ENCODE data around the gene DNAJC6. TPM values are rescaled to one million over a fixed set of nuclear protein-coding genes. Genes with fewer than 3 reads are reported as not detected.

The DNAJC6 gene
- total and polyA plus RNA-seq, 2 of the 13 experiments (the other 11 are each of a cell fraction or from before 2014, with no cell fraction given), result 1.0 to 1.6 TPM

- Histone ChIP-seq H3K9me3 (ENCODE audit: low read length) (no peaks in the 10 kb centered on the region), H3K4me1 (ENCODE audit: insufficient read depth, low read length) (no peaks in the 10 kb centered on the region), H3K27ac (ENCODE audit: extremely low read length, insufficient read depth, low read length) (no peak overlapping the region), H3K79me2 (ENCODE audit: insufficient read depth, low read length) (no peaks in the 10 kb centered on the region), H3K36me3 (replicated peaks in 1 of 2; ENCODE audit: control insufficient read depth in 1 of 2, insufficient read depth in 2 of 2, low read length in 2 of 2) (peaks cover 8 to 22% of the 10 kb centered on the region in 2 experiments), H3K9ac (ENCODE audit: insufficient read depth, low read depth, low read length) (no peak overlapping the region), H3K4me3 (replicated peaks in 1 of 3; ENCODE audit: insufficient read depth in 1 of 3, low read depth in 2 of 3, low read length in 3 of 3) (no peak overlapping the region), H2AFZ (ENCODE audit: low read length) (no peak overlapping the region), H3K27me3 (ENCODE audit: control insufficient read depth in 1 of 2, insufficient read depth in 2 of 2, low read length in 2 of 2) (no peaks in the 10 kb centered on the region), H3K4me2 (ENCODE audit: low read depth, low read length) (no peak overlapping the region), H4K20me1 (ENCODE audit: insufficient read depth, low read length) (no peaks in the 10 kb centered on the region)
- intact Hi-C loops (cut with micrococcal nuclease; ENCODE audit: unreplicated experiment) (no loop called here), in situ Hi-C loops (cut with HindIII; ENCODE audit: extremely low pct_ligation_motif_present, low pct_unique_long_range_greater_than_20kb) (loop anchor here (25.0 kb wide), 1 partner anchor 251 kb away; no protein-coding TSS in a partner anchor)
- ATAC-seq (no peak), DNase-seq (ENCODE audit: low spot score) (no peak), FAIRE-seq (no peak)
- 99% methylated on average over 2 of the region's 2 CpGs for WGBS (ENCODE audit: low lambda C conversion rate)
- POLR2A ChIA-PET, result interaction anchor here (1.3 kb wide), 1 partner anchor 16 kb away, joined by 3 read pairs; the partner anchor contains the start of genes LEPR and LEPROT
- TF ChIP-seq TCF7 (IDR thresholded peaks at IDR 0.05; ENCODE audit: low read depth) (no peak), ZNF607 (CRISPR knock-in tag; IDR thresholded peaks at IDR 0.05; ENCODE audit: borderline replicate concordance) (no peak), ZMAT3 (CRISPR knock-in tag; conservative IDR thresholded peaks at IDR 0.05) (no peak), ZNF101 (CRISPR knock-in tag; IDR thresholded peaks at IDR 0.05; ENCODE audit: borderline replicate concordance, low read depth) (no peak), TP53 (CRISPR knock-in tag; conservative IDR thresholded peaks at IDR 0.05) (no peak), THAP11 (CRISPR knock-in tag; IDR thresholded peaks at IDR 0.05) (no peak), HNF4A (CRISPR knock-in tag; IDR thresholded peaks at IDR 0.05) (no peak), NONO (IDR thresholded peaks at IDR 0.05) (no peak), NONO (CRISPR knock-in tag; conservative IDR thresholded peaks at IDR 0.05) (no peak), HOXA3 (CRISPR knock-in tag; IDR thresholded peaks at IDR 0.05) (no peak), ZBTB7A (CRISPR knock-in tag; IDR thresholded peaks at IDR 0.05) (no peak), ZNF563 (CRISPR knock-in tag; IDR thresholded peaks at IDR 0.05) (no peak), GATAD1 (CRISPR knock-in tag; IDR thresholded peaks at IDR 0.05) (no peak), ZNF18 (CRISPR knock-in tag; IDR thresholded peaks at IDR 0.05; ENCODE audit: insufficient replicate concordance) (no peak), GZF1 (CRISPR knock-in tag; IDR thresholded peaks at IDR 0.05) (no peak), PHF5A (CRISPR knock-in tag; IDR thresholded peaks at IDR 0.05; ENCODE audit: low read depth, unreplicated experiment) (no peak), MAF1 (CRISPR knock-in tag; IDR thresholded peaks at IDR 0.05; ENCODE audit: borderline replicate concordance) (no peak), ZNF761 (CRISPR knock-in tag; conservative IDR thresholded peaks at IDR 0.05) (no peak), PBX2 (CRISPR knock-in tag; IDR thresholded peaks at IDR 0.05) (no peak), CEBPB (IDR thresholded peaks at IDR 0.05; ENCODE audit: borderline replicate concordance, low read depth, low read length) (no peak), ZNF546 (CRISPR knock-in tag; conservative IDR thresholded peaks at IDR 0.05) (no peak)
- no TSS peak for BruUV-seq (replicated peaks)
- CTCF ChIA-PET (ENCODE audit: low intra/inter-chr PET ratio, low total read pairs), result no interaction called here
Observed at GRCh38 chr1:65435987-65436386, 126.6 kb downstream of the DNAJC6 start.
